Measurements from ENCODE around the gene BLVRB.

- no peak for TF ChIP-seq EZH2 (IDR thresholded peaks at IDR 0.05)
- TF ChIP-seq CTCF (IDR thresholded peaks at IDR 0.05) = no peak
- TF ChIP-seq EZH2phosphoT487 (IDR thresholded peaks at IDR 0.05) = no peak
Observed at GRCh38 chr19:40460185-40460584, 5.4 kb downstream of the BLVRB start.

Data from neural progenitor cell (in vitro differentiated cells).